HEK293 (cell line): ENCODE results near the gene ABHD16B.
A peak's percentile ranks its signal among the peaks of the same experiment; 100 is the strongest.

Experiments used
- BCL11B ChIP-seq: fragments of 450-650 bp; formaldehyde crosslinking; IDR thresholded peaks from 2 replicates; pipeline ENCODE4 v1.5.1; 2016; ENCODE audit warnings: low read depth, missing biosample characterization, missing genetic modification characterization
- GLIS2 ChIP-seq: fragments of 450-650 bp; formaldehyde crosslinking; IDR thresholded peaks from 2 replicates; pipeline ENCODE4 v1.5.1; 2016; ENCODE audit warnings: missing biosample characterization, missing genetic modification characterization
- REPIN1 ChIP-seq: fragments of 450-650 bp; formaldehyde crosslinking; IDR thresholded peaks from 2 replicates; pipeline ENCODE4 v1.5.1; 2017; ENCODE audit warnings: missing biosample characterization, missing genetic modification characterization, low read depth
- TCF7L2 ChIP-seq: IDR thresholded peaks from 2 replicates; pipeline ENCODE4 v1.6.1; 2011; ENCODE audit warnings: low read depth, mild to moderate bottlenecking, inconsistent platforms, low read length, moderate library complexity, borderline replicate concordance
- ZBTB48 ChIP-seq: fragments of 450-650 bp; formaldehyde crosslinking; IDR thresholded peaks from 2 replicates; pipeline ENCODE4 v1.5.1; 2016; ENCODE audit warnings: missing biosample characterization, missing genetic modification characterization
- ZFHX2 ChIP-seq: fragments of 450-650 bp; formaldehyde crosslinking; conservative IDR thresholded peaks from 2 replicates; pipeline ENCODE4 v1.5.1; 2016; ENCODE audit warnings: missing biosample characterization, missing genetic modification characterization
- ZFP3 ChIP-seq: fragments of 450-650 bp; formaldehyde crosslinking; IDR thresholded peaks from 2 replicates; pipeline ENCODE4 v1.5.1; 2016; ENCODE audit warnings: low read depth, missing biosample characterization, missing genetic modification characterization
- ZFP37 ChIP-seq: fragments of 450-650 bp; formaldehyde crosslinking; IDR thresholded peaks from 2 replicates; pipeline ENCODE4 v1.5.1; 2016; ENCODE audit warnings: missing biosample characterization, missing genetic modification characterization
- ZNF121 ChIP-seq: fragments of 450-650 bp; formaldehyde crosslinking; IDR thresholded peaks from 2 replicates; pipeline ENCODE4 v1.5.1; 2016; ENCODE audit warnings: missing biosample characterization, missing genetic modification characterization
- ZNF140 ChIP-seq: fragments of 450-650 bp; formaldehyde crosslinking; IDR thresholded peaks from 2 replicates; pipeline ENCODE4 v1.5.1; 2016; ENCODE audit warnings: missing biosample characterization, missing genetic modification characterization
- ZNF175 ChIP-seq: fragments of 450-650 bp; formaldehyde crosslinking; IDR thresholded peaks from 2 replicates; pipeline ENCODE4 v1.5.1; 2016; ENCODE audit warnings: missing biosample characterization, missing genetic modification characterization
- ZNF184 ChIP-seq: fragments of 450-650 bp; IDR thresholded peaks from 2 replicates; pipeline ENCODE4 v1.5.1; 2018; ENCODE audit warnings: missing biosample characterization, mild to moderate bottlenecking, missing genetic modification characterization
- ZNF221 ChIP-seq: fragments of 450-650 bp; formaldehyde crosslinking; IDR thresholded peaks from 2 replicates; pipeline ENCODE4 v1.5.1; 2017; ENCODE audit warnings: missing biosample characterization, missing genetic modification characterization, borderline replicate concordance
- ZNF416 ChIP-seq: fragments of 450-650 bp; formaldehyde crosslinking; IDR thresholded peaks from 2 replicates; pipeline ENCODE4 v1.5.1; 2016; ENCODE audit warnings: missing biosample characterization, missing genetic modification characterization
- ZNF549 ChIP-seq: fragments of 450-650 bp; IDR thresholded peaks from 2 replicates; pipeline ENCODE4 v1.5.1; 2018; ENCODE audit warnings: missing biosample characterization, missing genetic modification characterization, mild to moderate bottlenecking, inconsistent platforms, moderate library complexity
- ZNF660 ChIP-seq: fragments of 450-650 bp; IDR thresholded peaks from 2 replicates; pipeline ENCODE4 v1.5.1; 2018; ENCODE audit warnings: missing biosample characterization, mild to moderate bottlenecking, missing genetic modification characterization
- ZNF747 ChIP-seq: fragments of 450-650 bp; formaldehyde crosslinking; IDR thresholded peaks from 2 replicates; pipeline ENCODE4 v1.5.1; 2016; ENCODE audit warnings: missing biosample characterization, missing genetic modification characterization
- ZXDB ChIP-seq: fragments of 450-650 bp; formaldehyde crosslinking; IDR thresholded peaks from 2 replicates; pipeline ENCODE4 v1.5.1; 2016; ENCODE audit warnings: missing biosample characterization, missing genetic modification characterization
- TF ChIP-seq, protein P1 (sequence below): fragments of 450-650 bp; formaldehyde crosslinking; IDR thresholded peaks from 2 replicates; pipeline ENCODE4 v1.5.1; 2016; ENCODE audit warnings: missing biosample characterization, missing genetic modification characterization
- TF ChIP-seq, protein P2 (sequence below): fragments of 450-650 bp; formaldehyde crosslinking; IDR thresholded peaks from 2 replicates; pipeline ENCODE4 v1.5.1; 2016; ENCODE audit warnings: missing biosample characterization, missing genetic modification characterization
- TF ChIP-seq, protein P3 (sequence below): fragments of 450-650 bp; formaldehyde crosslinking; optimal IDR thresholded peaks from 2 replicates; pipeline ENCODE3; 2016; ENCODE audit warnings: missing biosample characterization, mild to moderate bottlenecking, missing genetic modification characterization
- TF ChIP-seq, protein P4 (sequence below): fragments of 450-650 bp; formaldehyde crosslinking; IDR thresholded peaks from 2 replicates; pipeline ENCODE4 v1.5.1; 2016; ENCODE audit warnings: missing biosample characterization, missing genetic modification characterization, low read depth
- TF ChIP-seq, protein P5 (sequence below): fragments of 450-650 bp; formaldehyde crosslinking; IDR thresholded peaks from 2 replicates; pipeline ENCODE4 v1.5.1; 2017; ENCODE audit warnings: missing biosample characterization, missing genetic modification characterization
- TF ChIP-seq, protein P6 (sequence below): fragments of 450-650 bp; formaldehyde crosslinking; IDR thresholded peaks from 2 replicates; pipeline ENCODE4 v1.5.1; 2016; ENCODE audit warnings: missing biosample characterization, missing genetic modification characterization

The ABHD16B gene

DNA sequence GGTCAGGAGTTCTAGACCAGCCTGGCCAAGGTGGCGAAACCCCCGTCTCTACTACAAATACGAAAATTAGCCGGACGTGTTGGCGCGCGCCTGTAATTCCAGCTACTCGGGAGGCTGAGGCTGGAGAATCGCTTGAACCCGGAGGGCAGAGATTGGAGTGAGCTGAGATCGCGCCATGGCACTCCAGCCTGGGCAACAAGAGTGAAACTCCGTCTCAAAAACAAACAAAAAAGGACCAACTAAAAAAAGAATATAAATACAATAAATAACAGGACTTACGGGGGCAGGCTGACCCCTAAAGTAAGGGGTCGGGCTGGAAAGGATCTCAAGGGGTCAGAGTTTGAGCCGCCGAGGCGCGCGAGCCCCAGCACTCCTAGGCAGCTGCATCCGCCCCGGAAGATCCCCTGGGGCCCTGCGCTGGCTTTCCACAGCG lies 3.3 kb downstream of the ABHD16B start (continued):
- TF ChIP-seq, protein P1, sequence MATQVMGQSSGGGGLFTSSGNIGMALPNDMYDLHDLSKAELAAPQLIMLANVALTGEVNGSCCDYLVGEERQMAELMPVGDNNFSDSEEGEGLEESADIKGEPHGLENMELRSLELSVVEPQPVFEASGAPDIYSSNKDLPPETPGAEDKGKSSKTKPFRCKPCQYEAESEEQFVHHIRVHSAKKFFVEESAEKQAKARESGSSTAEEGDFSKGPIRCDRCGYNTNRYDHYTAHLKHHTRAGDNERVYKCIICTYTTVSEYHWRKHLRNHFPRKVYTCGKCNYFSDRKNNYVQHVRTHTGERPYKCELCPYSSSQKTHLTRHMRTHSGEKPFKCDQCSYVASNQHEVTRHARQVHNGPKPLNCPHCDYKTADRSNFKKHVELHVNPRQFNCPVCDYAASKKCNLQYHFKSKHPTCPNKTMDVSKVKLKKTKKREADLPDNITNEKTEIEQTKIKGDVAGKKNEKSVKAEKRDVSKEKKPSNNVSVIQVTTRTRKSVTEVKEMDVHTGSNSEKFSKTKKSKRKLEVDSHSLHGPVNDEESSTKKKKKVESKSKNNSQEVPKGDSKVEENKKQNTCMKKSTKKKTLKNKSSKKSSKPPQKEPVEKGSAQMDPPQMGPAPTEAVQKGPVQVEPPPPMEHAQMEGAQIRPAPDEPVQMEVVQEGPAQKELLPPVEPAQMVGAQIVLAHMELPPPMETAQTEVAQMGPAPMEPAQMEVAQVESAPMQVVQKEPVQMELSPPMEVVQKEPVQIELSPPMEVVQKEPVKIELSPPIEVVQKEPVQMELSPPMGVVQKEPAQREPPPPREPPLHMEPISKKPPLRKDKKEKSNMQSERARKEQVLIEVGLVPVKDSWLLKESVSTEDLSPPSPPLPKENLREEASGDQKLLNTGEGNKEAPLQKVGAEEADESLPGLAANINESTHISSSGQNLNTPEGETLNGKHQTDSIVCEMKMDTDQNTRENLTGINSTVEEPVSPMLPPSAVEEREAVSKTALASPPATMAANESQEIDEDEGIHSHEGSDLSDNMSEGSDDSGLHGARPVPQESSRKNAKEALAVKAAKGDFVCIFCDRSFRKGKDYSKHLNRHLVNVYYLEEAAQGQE: peak; percentile 44; the same call in 1 of the 2 replicates
- TF ChIP-seq BCL11B (tag by site-specific recombination) (peak; percentile 78; the same call in 1 of the 2 replicates), ZNF416 (no peak), ZNF140 (tag by site-specific recombination) (no peak; the same call in 1 of the 2 replicates), TCF7L2 (no peak), ZNF175 (tag by site-specific recombination) (no peak), ZNF747 (tag by site-specific recombination) (no peak), ZBTB48 (tag by site-specific recombination) (peak; percentile 96), REPIN1 (tag by site-specific recombination) (no peak), ZNF184 (tag by site-specific recombination) (no peak), GLIS2 (tag by site-specific recombination) (peak; percentile 72), ZXDB (tag by site-specific recombination) (peak; percentile 56; the same call in 1 of the 2 replicates), ZNF221 (no peak), ZFHX2 (tag by site-specific recombination) (no peak), ZNF121 (tag by site-specific recombination) (peak; percentile 85), ZNF660 (tag by site-specific recombination) (no peak), ZFP37 (tag by site-specific recombination) (0 out of 2 replicates have a peak, but pooled peaks have one; percentile 45), ZFP3 (peak; percentile 85), ZNF549 (tag by site-specific recombination) (no peak)
- TF ChIP-seq, protein P2, sequence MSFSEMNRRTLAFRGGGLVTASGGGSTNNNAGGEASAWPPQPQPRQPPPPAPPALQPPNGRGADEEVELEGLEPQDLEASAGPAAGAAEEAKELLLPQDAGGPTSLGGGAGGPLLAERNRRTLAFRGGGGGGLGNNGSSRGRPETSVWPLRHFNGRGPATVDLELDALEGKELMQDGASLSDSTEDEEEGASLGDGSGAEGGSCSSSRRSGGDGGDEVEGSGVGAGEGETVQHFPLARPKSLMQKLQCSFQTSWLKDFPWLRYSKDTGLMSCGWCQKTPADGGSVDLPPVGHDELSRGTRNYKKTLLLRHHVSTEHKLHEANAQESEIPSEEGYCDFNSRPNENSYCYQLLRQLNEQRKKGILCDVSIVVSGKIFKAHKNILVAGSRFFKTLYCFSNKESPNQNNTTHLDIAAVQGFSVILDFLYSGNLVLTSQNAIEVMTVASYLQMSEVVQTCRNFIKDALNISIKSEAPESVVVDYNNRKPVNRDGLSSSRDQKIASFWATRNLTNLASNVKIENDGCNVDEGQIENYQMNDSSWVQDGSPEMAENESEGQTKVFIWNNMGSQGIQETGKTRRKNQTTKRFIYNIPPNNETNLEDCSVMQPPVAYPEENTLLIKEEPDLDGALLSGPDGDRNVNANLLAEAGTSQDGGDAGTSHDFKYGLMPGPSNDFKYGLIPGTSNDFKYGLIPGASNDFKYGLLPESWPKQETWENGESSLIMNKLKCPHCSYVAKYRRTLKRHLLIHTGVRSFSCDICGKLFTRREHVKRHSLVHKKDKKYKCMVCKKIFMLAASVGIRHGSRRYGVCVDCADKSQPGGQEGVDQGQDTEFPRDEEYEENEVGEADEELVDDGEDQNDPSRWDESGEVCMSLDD (tag by site-specific recombination): peak; percentile 14; the same call in 1 of the 2 replicates
- TF ChIP-seq, protein P3, sequence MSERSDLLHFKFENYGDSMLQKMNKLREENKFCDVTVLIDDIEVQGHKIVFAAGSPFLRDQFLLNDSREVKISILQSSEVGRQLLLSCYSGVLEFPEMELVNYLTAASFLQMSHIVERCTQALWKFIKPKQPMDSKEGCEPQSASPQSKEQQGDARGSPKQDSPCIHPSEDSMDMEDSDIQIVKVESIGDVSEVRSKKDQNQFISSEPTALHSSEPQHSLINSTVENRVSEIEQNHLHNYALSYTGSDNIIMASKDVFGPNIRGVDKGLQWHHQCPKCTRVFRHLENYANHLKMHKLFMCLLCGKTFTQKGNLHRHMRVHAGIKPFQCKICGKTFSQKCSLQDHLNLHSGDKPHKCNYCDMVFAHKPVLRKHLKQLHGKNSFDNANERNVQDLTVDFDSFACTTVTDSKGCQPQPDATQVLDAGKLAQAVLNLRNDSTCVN (tag by site-specific recombination): peak; percentile 54
- TF ChIP-seq, protein P4, sequence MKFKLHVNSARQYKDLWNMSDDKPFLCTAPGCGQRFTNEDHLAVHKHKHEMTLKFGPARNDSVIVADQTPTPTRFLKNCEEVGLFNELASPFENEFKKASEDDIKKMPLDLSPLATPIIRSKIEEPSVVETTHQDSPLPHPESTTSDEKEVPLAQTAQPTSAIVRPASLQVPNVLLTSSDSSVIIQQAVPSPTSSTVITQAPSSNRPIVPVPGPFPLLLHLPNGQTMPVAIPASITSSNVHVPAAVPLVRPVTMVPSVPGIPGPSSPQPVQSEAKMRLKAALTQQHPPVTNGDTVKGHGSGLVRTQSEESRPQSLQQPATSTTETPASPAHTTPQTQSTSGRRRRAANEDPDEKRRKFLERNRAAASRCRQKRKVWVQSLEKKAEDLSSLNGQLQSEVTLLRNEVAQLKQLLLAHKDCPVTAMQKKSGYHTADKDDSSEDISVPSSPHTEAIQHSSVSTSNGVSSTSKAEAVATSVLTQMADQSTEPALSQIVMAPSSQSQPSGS (tag by site-specific recombination): no peak
- TF ChIP-seq, protein P5, sequence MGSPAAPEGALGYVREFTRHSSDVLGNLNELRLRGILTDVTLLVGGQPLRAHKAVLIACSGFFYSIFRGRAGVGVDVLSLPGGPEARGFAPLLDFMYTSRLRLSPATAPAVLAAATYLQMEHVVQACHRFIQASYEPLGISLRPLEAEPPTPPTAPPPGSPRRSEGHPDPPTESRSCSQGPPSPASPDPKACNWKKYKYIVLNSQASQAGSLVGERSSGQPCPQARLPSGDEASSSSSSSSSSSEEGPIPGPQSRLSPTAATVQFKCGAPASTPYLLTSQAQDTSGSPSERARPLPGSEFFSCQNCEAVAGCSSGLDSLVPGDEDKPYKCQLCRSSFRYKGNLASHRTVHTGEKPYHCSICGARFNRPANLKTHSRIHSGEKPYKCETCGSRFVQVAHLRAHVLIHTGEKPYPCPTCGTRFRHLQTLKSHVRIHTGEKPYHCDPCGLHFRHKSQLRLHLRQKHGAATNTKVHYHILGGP (tag by site-specific recombination): no peak
- TF ChIP-seq, protein P6, sequence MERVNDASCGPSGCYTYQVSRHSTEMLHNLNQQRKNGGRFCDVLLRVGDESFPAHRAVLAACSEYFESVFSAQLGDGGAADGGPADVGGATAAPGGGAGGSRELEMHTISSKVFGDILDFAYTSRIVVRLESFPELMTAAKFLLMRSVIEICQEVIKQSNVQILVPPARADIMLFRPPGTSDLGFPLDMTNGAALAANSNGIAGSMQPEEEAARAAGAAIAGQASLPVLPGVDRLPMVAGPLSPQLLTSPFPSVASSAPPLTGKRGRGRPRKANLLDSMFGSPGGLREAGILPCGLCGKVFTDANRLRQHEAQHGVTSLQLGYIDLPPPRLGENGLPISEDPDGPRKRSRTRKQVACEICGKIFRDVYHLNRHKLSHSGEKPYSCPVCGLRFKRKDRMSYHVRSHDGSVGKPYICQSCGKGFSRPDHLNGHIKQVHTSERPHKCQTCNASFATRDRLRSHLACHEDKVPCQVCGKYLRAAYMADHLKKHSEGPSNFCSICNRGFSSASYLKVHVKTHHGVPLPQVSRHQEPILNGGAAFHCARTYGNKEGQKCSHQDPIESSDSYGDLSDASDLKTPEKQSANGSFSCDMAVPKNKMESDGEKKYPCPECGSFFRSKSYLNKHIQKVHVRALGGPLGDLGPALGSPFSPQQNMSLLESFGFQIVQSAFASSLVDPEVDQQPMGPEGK: peak; percentile 24; the same call in 1 of the 2 replicates
